HFFc6 (cell line): Measurements from ENCODE around the gene ZDHHC22. TPM values are rescaled to one million over a fixed set of nuclear protein-coding genes. Genes with fewer than 3 reads are reported as not detected.

Source experiments
- DNase-seq: peaks from one replicate; pipeline ENCODE4 v3.0.0-alpha.2; 2018
- H3K27ac Mint-ChIP-seq: 2 replicates; pipeline ENCODE4 v1.8.0; 2020; ENCODE audit warnings: mild to moderate bottlenecking, mixed read lengths
- H3K27me3 Mint-ChIP-seq: 2 replicates; pipeline ENCODE4 v1.8.0; 2021; ENCODE audit warnings: mild to moderate bottlenecking, moderate library complexity, mixed read lengths; ENCODE audit not compliant: insufficient read depth
- H3K36me3 Mint-ChIP-seq: 2 replicates; pipeline ENCODE4 v1.8.0; 2021; ENCODE audit warnings: low read depth, mixed read lengths
- H3K4me1 Mint-ChIP-seq: 2 replicates; pipeline ENCODE4 v1.8.0; 2020; ENCODE audit warnings: low read depth, mixed read lengths
- H3K4me3 Mint-ChIP-seq: 2 replicates; pipeline ENCODE4 v1.8.0; 2020; ENCODE audit warnings: mild to moderate bottlenecking, moderate library complexity, mixed read lengths
- H3K9me3 Mint-ChIP-seq: 2 replicates; pipeline ENCODE4 v1.8.0; 2020; ENCODE audit warnings: mild to moderate bottlenecking, mixed read lengths
- CTCF ChIP-seq: fragments of 200-600 bp; sonication (generic); IDR thresholded peaks from 2 replicates; pipeline ENCODE4 v1.5.0; 2021; ENCODE audit warnings: antibody characterized with exemption, mild to moderate bottlenecking
- total RNA-seq, 6 experiments: library from RNA; stranded (reverse); fragmentation: NEBNext Ultra II Directional; extraction: Animal tissue kit (Norgen Biotek cat#: 25700); gene quantifications; 2 replicates in 1 of 6; 3 replicates in 5 of 6; pipeline ENCODE4 v1.2.3, GENCODE V29; 2021

ZDHHC22 gene
- total RNA-seq, 6 experiments from 2014 or later = not detected

DNA sequence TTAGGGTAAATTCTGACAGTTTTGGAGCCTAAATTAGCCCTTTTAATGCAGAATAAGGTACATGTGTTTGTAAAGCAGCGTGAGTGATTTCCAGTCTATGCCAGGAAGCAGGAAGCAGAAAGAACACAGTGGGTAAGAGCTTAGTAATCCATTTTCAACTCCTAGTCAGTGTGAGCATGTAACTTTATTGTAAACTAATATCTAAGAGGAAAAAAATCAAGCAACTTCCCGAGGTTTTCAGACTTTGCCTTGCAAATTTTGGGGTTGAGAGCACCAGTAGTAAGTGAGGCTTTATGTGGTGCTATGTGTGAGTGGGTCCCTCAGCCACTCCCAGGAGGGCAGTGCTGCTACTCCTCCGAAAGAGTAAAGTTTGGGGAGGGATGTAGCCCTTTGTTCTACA, 40.6 kb downstream of the ZDHHC22 start:
- Mint-ChIP-seq H3K36me3 (no peaks in the 10 kb centered on the region), H3K27ac (peak overlapping the region; percentile 49), H3K27me3 (no peaks in the 10 kb centered on the region; the same call in 1 of the 2 replicates), H3K9me3 (no peaks in the 10 kb centered on the region), H3K4me1 (peaks cover 41% of the 10 kb centered on the region), H3K4me3 (peak overlapping the region; percentile 14; the same call in 1 of the 2 replicates)
- DNase-seq = no peak
- no peak for TF ChIP-seq CTCF

DNA sequence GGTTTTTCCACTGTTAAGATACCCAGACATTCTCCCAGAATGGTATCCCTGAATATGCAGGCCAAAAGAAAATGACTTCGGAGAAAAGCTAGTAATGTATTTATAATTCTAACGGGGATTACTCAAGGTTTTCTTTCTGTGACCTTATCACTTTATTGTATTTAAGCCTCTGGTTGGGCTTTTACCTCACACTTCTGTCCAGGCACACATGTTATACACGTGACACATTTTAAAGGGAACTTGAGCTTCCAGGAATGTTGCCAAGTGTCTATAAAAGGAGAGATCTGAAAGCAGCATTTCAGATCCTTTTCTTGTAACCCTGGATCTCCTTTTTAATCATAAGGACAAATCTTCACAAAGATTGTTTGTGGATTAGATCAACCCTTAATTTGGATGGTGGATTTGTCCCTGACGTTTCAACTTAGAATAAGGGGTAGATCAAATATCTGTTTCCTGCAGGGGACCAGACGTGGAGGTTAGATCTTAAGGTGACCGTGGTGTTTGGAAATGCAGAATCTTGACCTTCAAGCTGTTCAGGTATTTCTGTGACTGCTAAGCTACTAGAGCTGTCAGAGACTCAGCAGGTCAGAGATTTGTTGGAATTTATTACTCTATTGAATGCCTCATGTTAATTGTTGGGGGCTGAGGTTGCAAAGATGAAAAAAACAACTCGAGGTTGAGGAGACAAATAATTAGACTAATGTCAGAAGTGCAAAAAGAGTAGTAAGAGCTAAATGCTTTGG, 42.0 kb downstream of the ZDHHC22 start:
- peak overlapping the region; percentile 92 for H3K4me3 Mint-ChIP-seq
- H3K4me1 Mint-ChIP-seq = peaks cover 45% of the 10 kb centered on the region
- no peaks in the 10 kb centered on the region for H3K9me3 Mint-ChIP-seq
- no peaks in the 10 kb centered on the region for H3K36me3 Mint-ChIP-seq
- DNase-seq = peak; percentile 77
- H3K27me3 Mint-ChIP-seq = no peaks in the 10 kb centered on the region; the same call in none of the 2 replicates
- TF ChIP-seq CTCF = no peak
- peak overlapping the region; percentile 96 for H3K27ac Mint-ChIP-seq

- peaks cover 46% of the 10 kb centered on the region for H3K4me1 Mint-ChIP-seq
- no peaks in the 10 kb centered on the region; the same call in none of the 2 replicates for H3K27me3 Mint-ChIP-seq
- no peak for TF ChIP-seq CTCF
- peak overlapping the region; percentile 92 for H3K4me3 Mint-ChIP-seq
- no peaks in the 10 kb centered on the region for H3K9me3 Mint-ChIP-seq
- no peaks in the 10 kb centered on the region for H3K36me3 Mint-ChIP-seq
- H3K27ac Mint-ChIP-seq = peak overlapping the region; percentile 96
- no peak for DNase-seq
Measured at GRCh38 chr14:77098529-77099353, 42.9 kb downstream of the ZDHHC22 start.

- H3K27me3 Mint-ChIP-seq = no peaks in the 10 kb centered on the region; the same call in none of the 2 replicates
- peak; percentile 98 for DNase-seq
- H3K27ac Mint-ChIP-seq = peak within 1 kb of the TSS; percentile 96
- H3K36me3 Mint-ChIP-seq = no peaks in the 10 kb centered on the region
- H3K4me1 Mint-ChIP-seq = peaks cover 46% of the 10 kb centered on the region
- no peak; the same call in 1 of the 2 replicates for TF ChIP-seq CTCF
- H3K4me3 Mint-ChIP-seq = peak within 1 kb of the TSS; percentile 92
- no peaks in the 10 kb centered on the region for H3K9me3 Mint-ChIP-seq
Measured at GRCh38 chr14:77097700-77098528, 43.7 kb downstream of the ZDHHC22 start, which contains the start of gene CIPC. TSS of gene CIPC (plus strand) at chr14:77098258. CDS start at chr14:77105709, 7,451 bp downstream.
